ENCODE results near the gene PLPP1. TPM values are rescaled to one million over a fixed set of nuclear protein-coding genes. Genes with fewer than 3 reads are reported as not detected.

PLPP1 gene
- total and polyA plus RNA-seq, 4 donors, result 51.8 to 84.6 (median 59.1) TPM

- Histone ChIP-seq H3K27ac (ENCODE audit: low read depth, low read length) (peak overlapping the region; percentile 96), H3K4me1 (ENCODE audit: control insufficient read depth, insufficient read depth, low read length) (peaks cover 12% of the 10 kb centered on the region), H3K27me3 (ENCODE audit: control insufficient read depth, insufficient read depth, low read length) (no peaks in the 10 kb centered on the region), H3K4me3 (ENCODE audit: low read depth, low read length) (peak overlapping the region; percentile 86), H3K36me3 (ENCODE audit: control insufficient read depth, insufficient read depth, low read length) (peaks cover 3% of the 10 kb centered on the region), H3K9me3 (ENCODE audit: control insufficient read depth, insufficient read depth, low read length) (no peaks in the 10 kb centered on the region)
- peak in 5 of 6 donors; percentile 28 to 80 (median 47) for DNase-seq (ENCODE audit: low read depth in 4 of 6, low spot score in 6 of 6)
- WGBS (ENCODE audit: insufficient coverage), result 4% methylated on average over 23 of the region's 25 CpGs
These were observed 986 bp downstream of the PLPP1 start for GRCh38 chr5:55533521-55534435.

GRCh38 chr5:55530669-55531068 lies 4.1 kb downstream of the PLPP1 start:
- DNase-seq (ENCODE audit: low read depth in 4 of 6, low spot score in 6 of 6), result no peak
- Histone ChIP-seq H3K36me3 (ENCODE audit: control insufficient read depth, insufficient read depth, low read length) (peaks cover 3% of the 10 kb centered on the region), H3K9me3 (ENCODE audit: control insufficient read depth, insufficient read depth, low read length) (no peaks in the 10 kb centered on the region), H3K4me3 (ENCODE audit: low read depth, low read length) (no peak overlapping the region), H3K4me1 (ENCODE audit: control insufficient read depth, insufficient read depth, low read length) (peaks cover 12% of the 10 kb centered on the region), H3K27ac (ENCODE audit: low read depth, low read length) (no peak overlapping the region), H3K27me3 (ENCODE audit: control insufficient read depth, insufficient read depth, low read length) (no peaks in the 10 kb centered on the region)
- 95% methylated on average over 24 of the region's 27 CpGs for WGBS (ENCODE audit: insufficient coverage)

DNA sequence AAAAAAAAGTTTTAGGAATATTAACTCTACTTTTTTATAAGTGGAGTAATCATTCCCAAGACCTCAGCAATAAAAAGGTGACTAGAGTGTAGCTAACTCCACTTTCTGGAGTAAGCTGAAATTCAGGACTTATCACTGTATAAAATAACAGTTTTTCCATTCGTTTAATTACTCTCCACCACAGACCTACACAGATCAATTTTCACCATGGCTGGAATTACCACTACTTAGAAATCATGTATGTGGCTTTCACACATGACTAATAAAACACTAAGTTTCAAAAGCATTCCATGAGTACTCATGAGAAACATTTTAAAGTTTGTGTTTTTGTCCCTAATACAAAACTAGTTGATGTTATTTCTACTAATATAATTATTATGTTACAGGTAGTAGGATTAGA lies 9.9 kb downstream of the PLPP1 start:
- no peak for DNase-seq (ENCODE audit: low read depth in 4 of 6, low spot score in 6 of 6)
- no peaks in the 10 kb centered on the region for H3K36me3 ChIP-seq (ENCODE audit: control insufficient read depth, insufficient read depth, low read length)
- no peaks in the 10 kb centered on the region for H3K27me3 ChIP-seq (ENCODE audit: control insufficient read depth, insufficient read depth, low read length)
- no peak overlapping the region for H3K27ac ChIP-seq (ENCODE audit: low read depth, low read length)
- no peak overlapping the region for H3K4me3 ChIP-seq (ENCODE audit: low read depth, low read length)
- no peaks in the 10 kb centered on the region for H3K9me3 ChIP-seq (ENCODE audit: control insufficient read depth, insufficient read depth, low read length)
- no CpG with 5 or more reads among the region's 1 CpG for WGBS (ENCODE audit: insufficient coverage)
- no peaks in the 10 kb centered on the region for H3K4me1 ChIP-seq (ENCODE audit: control insufficient read depth, insufficient read depth, low read length)

DNA sequence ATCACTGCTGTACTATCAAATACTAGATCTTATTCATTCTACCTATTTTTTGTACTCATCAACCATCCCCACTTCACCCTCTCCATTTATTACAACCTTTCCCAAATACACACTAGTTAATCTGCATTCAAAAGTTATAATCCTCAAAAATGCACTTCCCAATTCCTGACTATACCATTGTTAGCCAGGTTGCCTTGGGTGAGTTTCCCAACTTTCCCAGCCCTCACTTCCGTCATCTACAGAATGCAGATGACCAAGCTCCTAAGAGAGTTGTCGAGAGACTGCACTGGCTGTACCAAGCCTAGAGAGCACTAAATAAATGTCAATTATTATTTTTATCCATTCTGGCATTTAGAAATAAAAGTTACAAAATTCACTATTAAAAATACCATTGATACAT lies 11.5 kb downstream of the PLPP1 start:
- Histone ChIP-seq H3K27ac (ENCODE audit: low read depth, low read length) (no peak overlapping the region), H3K4me1 (ENCODE audit: control insufficient read depth, insufficient read depth, low read length) (no peaks in the 10 kb centered on the region), H3K4me3 (ENCODE audit: low read depth, low read length) (no peak overlapping the region), H3K36me3 (ENCODE audit: control insufficient read depth, insufficient read depth, low read length) (no peaks in the 10 kb centered on the region), H3K27me3 (ENCODE audit: control insufficient read depth, insufficient read depth, low read length) (no peaks in the 10 kb centered on the region), H3K9me3 (ENCODE audit: control insufficient read depth, insufficient read depth, low read length) (no peaks in the 10 kb centered on the region)
- 100% methylated on average over 1 of the region's 2 CpGs for WGBS (ENCODE audit: insufficient coverage)
- DNase-seq (ENCODE audit: low read depth in 4 of 6, low spot score in 6 of 6), result no peak

- no peak overlapping the region for H3K4me3 ChIP-seq (ENCODE audit: low read depth, low read length)
- WGBS (ENCODE audit: insufficient coverage), result 41% methylated on average over 3 of the region's 5 CpGs
- peak in 1 of 6 donors; percentile 67 for DNase-seq (ENCODE audit: low read depth in 4 of 6, low spot score in 6 of 6)
- H3K4me1 ChIP-seq (ENCODE audit: control insufficient read depth, insufficient read depth, low read length), result no peaks in the 10 kb centered on the region
- no peaks in the 10 kb centered on the region for H3K36me3 ChIP-seq (ENCODE audit: control insufficient read depth, insufficient read depth, low read length)
- no peak overlapping the region for H3K27ac ChIP-seq (ENCODE audit: low read depth, low read length)
- no peaks in the 10 kb centered on the region for H3K9me3 ChIP-seq (ENCODE audit: control insufficient read depth, insufficient read depth, low read length)
- H3K27me3 ChIP-seq (ENCODE audit: control insufficient read depth, insufficient read depth, low read length), result no peaks in the 10 kb centered on the region
These were observed 12.9 kb downstream of the PLPP1 start for GRCh38 chr5:55521881-55522280.

- no CpG with 5 or more reads among the region's 2 CpGs for WGBS (ENCODE audit: insufficient coverage)
- Histone ChIP-seq H3K9me3 (ENCODE audit: control insufficient read depth, insufficient read depth, low read length) (no peaks in the 10 kb centered on the region), H3K36me3 (ENCODE audit: control insufficient read depth, insufficient read depth, low read length) (no peaks in the 10 kb centered on the region), H3K4me3 (ENCODE audit: low read depth, low read length) (no peak overlapping the region), H3K27ac (ENCODE audit: low read depth, low read length) (no peak overlapping the region), H3K27me3 (ENCODE audit: control insufficient read depth, insufficient read depth, low read length) (no peaks in the 10 kb centered on the region), H3K4me1 (ENCODE audit: control insufficient read depth, insufficient read depth, low read length) (no peaks in the 10 kb centered on the region)
- DNase-seq (ENCODE audit: low read depth in 4 of 6, low spot score in 6 of 6), result no peak
These were observed 14.5 kb downstream of the PLPP1 start for GRCh38 chr5:55520117-55520839.

GRCh38 chr5:55518831-55519390 lies 15.9 kb downstream of the PLPP1 start:
- no peak overlapping the region for H3K4me3 ChIP-seq (ENCODE audit: low read depth, low read length)
- no peak for DNase-seq (ENCODE audit: low read depth in 4 of 6, low spot score in 6 of 6)
- H3K27ac ChIP-seq (ENCODE audit: low read depth, low read length), result no peak overlapping the region
- H3K9me3 ChIP-seq (ENCODE audit: control insufficient read depth, insufficient read depth, low read length), result no peaks in the 10 kb centered on the region
- no peaks in the 10 kb centered on the region for H3K27me3 ChIP-seq (ENCODE audit: control insufficient read depth, insufficient read depth, low read length)
- no peaks in the 10 kb centered on the region for H3K36me3 ChIP-seq (ENCODE audit: control insufficient read depth, insufficient read depth, low read length)
- H3K4me1 ChIP-seq (ENCODE audit: control insufficient read depth, insufficient read depth, low read length), result no peaks in the 10 kb centered on the region

DNA sequence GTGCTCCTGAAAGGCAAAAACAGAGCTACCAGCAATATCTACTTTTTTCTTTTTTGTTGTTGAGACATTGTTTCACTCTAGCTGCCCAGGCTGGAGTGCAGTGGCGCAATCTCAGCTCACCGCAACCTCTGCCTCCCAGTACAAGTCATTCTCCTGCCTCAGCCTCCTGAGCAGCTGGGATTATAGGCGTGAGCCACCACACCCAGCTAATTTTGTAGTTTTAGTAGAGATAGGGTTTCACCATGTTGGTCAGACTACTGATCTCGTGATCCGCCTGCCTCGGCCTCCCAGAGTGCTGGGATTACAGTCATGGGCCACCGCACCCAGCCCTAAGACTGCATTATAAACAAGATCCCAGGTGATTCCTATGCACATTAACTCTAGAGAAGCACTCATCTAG lies 17.0 kb downstream of the PLPP1 start:
- 90% methylated on average over 5 of the region's 7 CpGs for WGBS (ENCODE audit: insufficient coverage)
- Histone ChIP-seq H3K27ac (ENCODE audit: low read depth, low read length) (no peak overlapping the region), H3K9me3 (ENCODE audit: control insufficient read depth, insufficient read depth, low read length) (no peaks in the 10 kb centered on the region), H3K36me3 (ENCODE audit: control insufficient read depth, insufficient read depth, low read length) (no peaks in the 10 kb centered on the region), H3K4me3 (ENCODE audit: low read depth, low read length) (no peak overlapping the region), H3K27me3 (ENCODE audit: control insufficient read depth, insufficient read depth, low read length) (no peaks in the 10 kb centered on the region), H3K4me1 (ENCODE audit: control insufficient read depth, insufficient read depth, low read length) (no peaks in the 10 kb centered on the region)
- DNase-seq (ENCODE audit: low read depth in 4 of 6, low spot score in 6 of 6), result no peak

DNA sequence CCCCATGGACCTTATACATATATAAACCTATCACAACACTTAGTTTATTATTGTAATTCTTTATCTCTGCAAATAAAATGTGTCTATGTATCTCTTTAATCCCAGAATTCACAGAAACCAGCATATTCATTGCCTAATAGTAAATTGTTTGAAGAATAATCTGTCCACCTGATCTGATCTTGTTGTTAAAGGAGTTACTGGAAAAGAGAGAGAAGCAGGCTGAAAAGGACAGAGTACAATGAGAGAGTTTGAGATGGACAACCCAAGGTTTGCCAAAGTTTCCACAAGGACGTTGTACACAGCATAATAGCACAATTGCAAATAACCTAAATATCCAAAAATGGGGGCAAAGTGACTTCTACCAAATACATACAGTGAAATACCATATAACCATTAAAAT lies 23.8 kb downstream of the PLPP1 start:
- Histone ChIP-seq H3K27me3 (ENCODE audit: control insufficient read depth, insufficient read depth, low read length) (no peaks in the 10 kb centered on the region), H3K36me3 (ENCODE audit: control insufficient read depth, insufficient read depth, low read length) (no peaks in the 10 kb centered on the region), H3K27ac (ENCODE audit: low read depth, low read length) (no peak overlapping the region), H3K4me1 (ENCODE audit: control insufficient read depth, insufficient read depth, low read length) (no peaks in the 10 kb centered on the region), H3K4me3 (ENCODE audit: low read depth, low read length) (no peak overlapping the region), H3K9me3 (ENCODE audit: control insufficient read depth, insufficient read depth, low read length) (no peaks in the 10 kb centered on the region)
- no peak for DNase-seq (ENCODE audit: low read depth in 4 of 6, low spot score in 6 of 6)
- no CpG with 5 or more reads among the region's 1 CpG for WGBS (ENCODE audit: insufficient coverage)

All from spinal cord (tissue), 10 donors.